SW 1271 (cell line): ENCODE results near the gene CCDC91.
"Not testable (repeated sequence)": the region's sequence is repeated elsewhere in the genome, so short reads cannot be mapped to it uniquely, and the experiment has no call there.

Experiments
- DNase-seq, 2 experiments: peaks; one replicate each; lab custom pipeline; 2025; lab: John Stamatoyannopoulos, UW

Gene CCDC91

DNA sequence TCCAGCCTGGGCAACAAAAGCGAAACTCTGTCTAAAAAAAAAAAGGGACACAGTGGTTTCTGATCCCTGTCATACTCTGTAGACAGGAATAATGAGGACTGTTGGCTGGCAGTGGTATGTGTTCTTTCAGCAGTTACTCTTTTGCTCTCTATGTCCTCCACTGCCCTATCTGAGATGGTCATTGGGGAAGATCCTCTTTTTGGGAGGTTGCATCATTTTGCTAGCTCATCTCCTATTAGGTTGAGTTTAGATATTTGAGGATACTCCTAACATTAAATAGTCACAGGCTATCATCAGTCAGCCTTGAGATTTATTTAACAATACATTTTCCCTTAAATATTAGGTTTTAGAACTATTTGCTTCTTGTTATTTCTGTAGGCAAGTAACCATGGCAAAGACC is 5.9 kb upstream of the CCDC91 start:
- no peak for DNase-seq

GRCh38 chr12:28186500-28186899 is 3.8 kb upstream of the CCDC91 start:
- DNase-seq: no peak

- peak in 1 of 2 experiments; percentile 78 for DNase-seq
Observed at GRCh38 chr12:28189784-28190320, 404 bp upstream of the CCDC91 start.

DNA sequence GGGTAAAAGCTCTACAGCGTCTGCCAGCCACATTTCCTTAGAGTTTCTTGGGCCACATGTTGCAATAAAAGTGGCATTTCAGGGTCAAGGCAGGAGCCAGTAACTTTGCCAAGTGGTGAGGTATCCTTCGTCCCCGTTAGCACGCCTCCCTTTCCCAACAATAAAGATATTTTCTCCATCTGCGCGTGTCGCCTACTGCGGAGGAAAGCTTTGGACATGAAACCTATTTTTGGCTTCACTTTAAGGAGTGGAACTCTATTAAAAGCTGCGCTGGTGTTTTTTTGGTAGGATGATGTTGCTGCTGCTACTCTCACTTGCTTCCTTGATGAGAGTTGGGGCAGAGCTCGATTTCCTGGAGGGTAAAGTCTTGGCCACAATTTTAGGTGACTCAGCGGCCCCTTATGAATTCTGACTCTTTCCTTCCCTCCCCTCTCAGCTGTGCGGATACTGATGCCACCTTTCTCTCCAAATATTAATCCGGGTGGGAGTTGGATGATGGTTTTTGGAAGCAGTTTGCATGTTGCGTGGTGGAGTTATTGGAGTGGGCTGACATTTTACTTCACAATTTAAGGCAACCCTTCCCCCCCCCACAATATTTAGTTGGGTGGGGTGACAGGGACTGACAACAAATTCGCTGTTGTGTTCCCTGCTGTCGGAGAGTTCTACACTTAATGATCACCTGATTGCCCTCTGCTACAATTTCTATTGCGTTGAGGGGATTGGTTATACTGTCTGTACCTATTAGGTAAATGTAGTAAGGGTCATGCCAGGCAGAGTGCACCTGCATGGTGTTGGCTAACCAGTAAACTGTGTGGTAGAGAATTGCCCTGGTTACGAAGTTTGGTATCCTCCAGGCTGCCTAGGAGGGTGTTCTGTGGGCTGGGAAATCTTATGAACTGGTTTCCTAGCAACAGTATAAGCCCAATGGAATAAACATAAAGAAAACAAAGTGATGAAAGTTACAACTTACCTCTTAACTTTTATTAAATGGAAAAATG is 1.1 kb downstream of the CCDC91 start:
- peak in 1 of 2 experiments; percentile 52 for DNase-seq

DNA sequence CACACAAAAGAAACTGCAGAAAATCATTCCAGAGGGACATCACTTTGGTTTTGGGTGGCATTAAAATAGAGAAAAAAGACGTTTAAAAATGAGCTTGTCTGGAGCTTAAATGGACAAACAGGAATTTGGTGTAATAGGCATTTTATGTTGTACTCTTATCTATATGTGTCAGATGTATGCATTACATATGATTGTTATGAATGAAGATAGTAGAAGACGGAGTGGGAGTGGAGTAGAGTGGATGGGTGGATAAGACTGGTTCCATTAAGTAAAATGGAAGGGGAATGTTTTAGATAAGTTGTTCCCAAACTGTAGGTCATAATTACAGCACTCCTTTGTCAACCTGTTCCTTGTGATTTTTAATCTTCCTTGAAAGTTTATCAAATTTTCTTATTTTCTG is 1.9 kb downstream of the CCDC91 start:
- no peak for DNase-seq

DNA sequence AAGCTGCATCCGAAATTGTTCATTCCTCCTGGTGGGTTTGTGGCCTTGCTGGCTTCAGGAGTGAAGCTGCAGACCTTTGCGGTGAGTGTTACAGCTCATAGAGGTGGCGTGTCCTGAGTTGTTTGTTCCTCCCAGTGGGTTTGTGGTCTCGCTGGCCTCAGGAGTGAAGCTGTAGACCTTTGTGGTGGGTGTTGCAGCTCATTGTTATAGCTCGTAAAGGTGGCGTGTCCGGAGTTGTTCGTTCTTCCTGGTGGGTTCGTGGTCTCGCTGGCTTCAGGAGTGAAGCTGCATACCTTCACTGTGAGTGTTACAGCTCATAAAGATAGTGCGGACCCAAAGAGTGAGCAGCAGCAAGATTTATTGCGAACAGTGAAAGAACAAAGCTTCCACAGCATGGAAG is 4.4 kb downstream of the CCDC91 start:
- not testable (repeated sequence) for DNase-seq

- DNase-seq: not testable (repeated sequence)
Observed at GRCh38 chr12:28201136-28201535, 10.9 kb downstream of the CCDC91 start.

GRCh38 chr12:28202374-28203130 is 12.3 kb downstream of the CCDC91 start:
- DNase-seq: no peak

DNA sequence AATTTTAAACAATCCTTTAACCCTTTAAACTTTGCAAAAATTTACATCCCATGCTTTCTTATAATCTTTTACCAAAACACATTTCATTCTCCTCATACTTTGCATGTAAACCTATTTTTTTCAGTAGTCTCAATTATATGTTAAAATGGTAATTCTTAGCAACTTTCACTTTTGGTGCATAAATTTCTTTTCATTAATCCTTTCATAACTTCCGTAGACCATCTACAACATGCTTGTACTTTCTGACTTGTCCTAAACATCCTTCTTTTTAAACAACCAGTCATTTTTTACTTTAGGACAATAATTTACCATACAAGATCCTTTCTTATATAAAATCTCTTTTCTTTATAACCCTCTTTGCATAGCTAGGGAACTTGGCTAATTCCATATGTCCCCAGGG is 19.5 kb downstream of the CCDC91 start:
- peak in 1 of 2 experiments; percentile 31 for DNase-seq

- no peak for DNase-seq
Observed at GRCh38 chr12:28212182-28212581, 21.9 kb downstream of the CCDC91 start.

DNA sequence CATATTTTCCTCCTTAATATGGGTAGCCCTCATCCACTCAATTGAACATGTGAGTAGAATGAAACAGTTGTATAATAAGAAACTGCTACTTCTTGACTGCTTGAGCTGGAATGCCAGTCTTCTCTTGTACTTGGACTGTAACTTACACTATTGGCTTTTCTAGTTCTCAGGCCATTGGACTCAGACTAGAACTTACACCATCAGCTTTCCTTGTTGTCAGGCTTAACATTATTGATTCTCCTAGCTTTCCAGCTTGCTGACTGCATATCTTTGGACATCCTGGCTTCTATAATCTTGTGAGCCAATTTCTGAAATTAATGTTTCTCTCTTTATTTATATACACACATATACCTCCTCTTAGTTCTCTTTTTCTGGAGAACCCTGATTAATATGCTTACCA is 24.8 kb downstream of the CCDC91 start:
- DNase-seq: no peak

GRCh38 chr12:28216016-28216415 is 25.8 kb downstream of the CCDC91 start:
- DNase-seq: no peak

DNA sequence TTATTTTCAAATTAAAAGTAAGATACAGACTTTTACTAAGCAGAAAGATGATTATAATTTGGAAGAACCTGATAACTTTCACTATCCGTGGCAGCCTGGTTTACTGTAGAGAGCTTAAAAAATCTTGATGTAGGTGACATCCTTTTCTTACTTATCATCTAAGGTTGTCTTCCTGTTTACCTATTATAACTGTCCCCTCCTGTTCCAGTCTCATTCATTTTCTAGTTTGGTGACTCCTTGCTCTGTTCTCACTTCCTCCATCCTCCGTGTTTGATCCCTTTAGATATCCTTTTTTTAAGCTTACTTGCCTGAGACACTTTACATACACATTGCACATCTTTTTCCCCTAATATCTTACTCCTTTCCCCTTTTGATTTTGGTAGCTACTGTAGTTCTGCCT is 27.5 kb downstream of the CCDC91 start:
- no peak for DNase-seq

DNA sequence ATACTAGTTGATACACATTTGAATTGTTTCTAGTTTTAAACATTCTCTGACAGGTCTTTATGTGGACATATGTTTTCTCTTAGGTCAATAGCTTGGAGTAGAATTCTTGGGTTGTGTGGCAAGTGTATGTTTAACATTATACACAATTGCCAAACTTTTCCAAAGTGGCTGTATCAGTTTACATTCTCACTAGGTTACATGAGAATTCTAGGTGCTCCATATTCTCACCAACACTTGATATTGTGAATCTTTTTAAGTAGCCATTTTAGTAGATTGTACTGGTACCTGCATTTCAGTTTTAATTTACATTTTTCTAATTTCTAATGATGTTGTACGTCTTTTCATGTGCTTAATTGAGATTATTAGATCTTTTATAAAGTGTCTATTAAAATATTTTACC is 28.6 kb downstream of the CCDC91 start:
- no peak for DNase-seq

GRCh38 chr12:28219827-28220226 is 29.6 kb downstream of the CCDC91 start:
- no peak for DNase-seq

GRCh38 chr12:28222081-28222700 is 31.9 kb downstream of the CCDC91 start:
- no peak for DNase-seq

GRCh38 chr12:28223025-28223554 is 32.8 kb downstream of the CCDC91 start:
- no peak for DNase-seq

DNA sequence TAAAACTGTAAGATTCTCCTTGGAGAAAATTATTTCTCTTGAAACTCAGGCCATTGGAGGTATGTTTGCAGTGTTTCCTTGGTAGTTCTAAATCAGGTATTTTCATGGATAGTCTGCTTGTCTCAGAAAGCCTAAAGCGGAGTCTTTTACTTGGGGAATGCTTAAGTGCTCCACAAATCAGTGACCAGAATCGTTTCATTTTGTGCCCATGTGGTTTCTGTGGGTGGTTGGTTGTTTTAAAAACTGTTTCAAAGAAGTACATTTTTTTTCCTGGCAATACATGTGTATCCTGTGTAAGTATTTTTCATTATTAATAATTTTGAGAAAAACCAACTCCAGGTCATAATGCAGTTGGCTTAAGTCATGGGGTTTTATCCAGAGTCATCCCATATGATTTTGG is 33.6 kb downstream of the CCDC91 start:
- no peak for DNase-seq

DNA sequence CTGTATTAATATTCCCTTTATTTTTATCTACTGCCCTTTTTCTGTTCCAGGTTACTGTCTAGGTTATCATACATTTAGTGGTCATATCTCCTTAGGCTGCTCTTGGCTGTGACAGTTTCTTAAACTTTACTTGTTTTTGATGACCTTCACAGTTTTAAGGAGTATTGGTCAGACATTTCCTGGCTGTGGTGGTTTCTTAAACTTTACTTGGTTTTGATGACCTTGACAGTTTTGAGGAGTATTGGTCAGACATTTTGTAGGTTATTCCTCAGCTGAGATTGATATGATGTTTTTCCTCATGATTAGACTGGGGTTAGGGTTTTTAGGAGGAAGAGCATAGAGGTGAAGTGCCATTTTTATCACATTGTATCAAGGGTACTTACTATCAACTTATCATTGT is 36.4 kb downstream of the CCDC91 start:
- no peak for DNase-seq

DNA sequence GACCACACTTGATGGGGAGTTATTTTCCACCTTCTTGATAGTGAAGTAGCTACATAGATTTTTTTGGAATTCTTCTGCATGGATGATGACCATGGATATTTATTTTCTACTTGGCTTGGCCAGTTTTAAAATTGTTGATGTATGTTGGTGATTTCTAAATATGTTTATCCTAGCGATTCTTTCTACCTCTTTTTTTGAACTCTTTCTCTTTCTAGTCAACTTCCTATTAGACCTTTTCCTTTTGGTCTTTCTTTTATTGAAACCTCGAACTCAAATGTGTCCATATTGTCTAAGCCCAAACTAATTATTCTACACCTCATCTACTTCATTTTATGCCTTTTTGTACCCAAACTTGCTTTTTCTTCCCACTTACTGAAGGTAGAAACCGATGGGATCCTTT is 37.0 kb downstream of the CCDC91 start:
- DNase-seq: no peak

- DNase-seq: no peak
Observed at GRCh38 chr12:28231248-28231647, 41.0 kb downstream of the CCDC91 start.
